ENCODE results near the gene MMP20. TPM values are rescaled to one million over a fixed set of nuclear protein-coding genes. Genes with fewer than 3 reads are reported as not detected.

Gene MMP20
- total and polyA plus RNA-seq, 2 donors (not counting 1 experiment from before 2014, with no cell fraction given) = not detected

GRCh38 chr11:102592634-102593581 is 32.2 kb downstream of the MMP20 start:
- no peaks in the 10 kb centered on the region for H3K27me3 ChIP-seq (replicated peaks in 1 of 4; ENCODE audit: control extremely low read depth in 1 of 4, control insufficient read depth in 3 of 4, insufficient read depth in 4 of 4, low read length in 3 of 4)
- Mint-ChIP-seq H3K4me3 (no peak overlapping the region), H3K27me3 (no peaks in the 10 kb centered on the region), H3K4me1 (peaks cover 35% of the 10 kb centered on the region), H3K27ac (no peak overlapping the region), H3K9me3 (ENCODE audit: insufficient read depth) (no peaks in the 10 kb centered on the region)
- POLR2A ChIA-PET = no interaction called here
- no peaks in the 10 kb centered on the region for H4K20me1 ChIP-seq (ENCODE audit: control insufficient read depth, insufficient read depth, low read length, poor library complexity, severe bottlenecking)
- intact Hi-C loops (cut with micrococcal nuclease) = loop anchor here (1.0 to 5.0 kb wide), 2 partner anchors 20 to 36 kb away; no protein-coding TSS in a partner anchor
- H3K9me3 ChIP-seq (ENCODE audit: control extremely low read depth in 1 of 3, control insufficient read depth in 2 of 3, insufficient read depth in 1 of 3, low read length in 2 of 3) = no peaks in the 10 kb centered on the region
- TF ChIP-seq EZH2 (IDR thresholded peaks at IDR 0.05; ENCODE audit: borderline replicate concordance, insufficient read depth, low read depth, low read length, poor library complexity, severe bottlenecking) (no peak), CTCF (IDR thresholded peaks at IDR 0.05) (peak; percentile 55)
- H3K4me3 ChIP-seq (ENCODE audit: control extremely low read depth in 1 of 5, extremely low read depth in 1 of 5, insufficient read depth in 1 of 5, low read depth in 2 of 5, low read length in 4 of 5) = no peak overlapping the region
- no peaks in the 10 kb centered on the region for H3K79me2 ChIP-seq (ENCODE audit: control insufficient read depth, insufficient read depth, low read length)
- CTCF ChIA-PET = interaction anchor here (1.0 to 1.5 kb wide), 3 partner anchors 18 to 226 kb away, joined by 3 to 4 read pairs (median 4); no protein-coding TSS in a partner anchor
- H3K4me1 ChIP-seq (ENCODE audit: control insufficient read depth in 2 of 2, insufficient read depth in 2 of 2, low read length in 2 of 2) = peaks cover 26 to 29% of the 10 kb centered on the region in 2 donors
- DNase-seq = no peak
- whole genome bisulfite sequencing (ENCODE audit: insufficient coverage) = 92% methylated on average over 2 of the region's 11 CpGs
- H3K36me3 ChIP-seq (replicated peaks in 1 of 2; ENCODE audit: control extremely low read depth in 1 of 2, control insufficient read depth in 1 of 2, extremely low read depth in 1 of 2, insufficient read depth in 2 of 2, low read length in 1 of 2) = no peaks in the 10 kb centered on the region
- no peak overlapping the region for H2AFZ ChIP-seq (ENCODE audit: insufficient read depth, low read depth, low read length, poor library complexity, severe bottlenecking)
- no peak overlapping the region for H3K9ac ChIP-seq (ENCODE audit: low read length)
- H3K27ac ChIP-seq (ENCODE audit: low read length in 2 of 2) = no peak overlapping the region
- no peak overlapping the region for H3K4me2 ChIP-seq (replicated peaks; ENCODE audit: low read depth, low read length, poor library complexity, severe bottlenecking)
- no peak for ATAC-seq (ENCODE audit: low read depth)

- H3K4me2 ChIP-seq (replicated peaks; ENCODE audit: low read depth, low read length, poor library complexity, severe bottlenecking) = no peak overlapping the region
- no CpG with 5 or more reads among the region's 1 CpG for WGBS (ENCODE audit: insufficient coverage)
- H3K9ac ChIP-seq (ENCODE audit: low read length) = no peak overlapping the region
- H3K27ac Mint-ChIP-seq = no peak overlapping the region
- H3K9me3 Mint-ChIP-seq (ENCODE audit: insufficient read depth) = no peaks in the 10 kb centered on the region
- intact Hi-C loops (cut with micrococcal nuclease) = loop anchor here (5.0 kb wide), 1 partner anchor 35 kb away; no protein-coding TSS in a partner anchor
- H4K20me1 ChIP-seq (ENCODE audit: control insufficient read depth, insufficient read depth, low read length, poor library complexity, severe bottlenecking) = no peaks in the 10 kb centered on the region
- H3K4me3 ChIP-seq (ENCODE audit: control extremely low read depth in 1 of 5, extremely low read depth in 1 of 5, insufficient read depth in 1 of 5, low read depth in 2 of 5, low read length in 4 of 5) = no peak overlapping the region
- H3K4me1 ChIP-seq (ENCODE audit: control insufficient read depth in 2 of 2, insufficient read depth in 2 of 2, low read length in 2 of 2) = peaks cover 26 to 29% of the 10 kb centered on the region in 2 donors
- no peaks in the 10 kb centered on the region for H3K27me3 Mint-ChIP-seq
- ChIA-PET POLR2A (no interaction called here), CTCF (interaction anchor here (1.0 to 1.5 kb wide), 5 partner anchors 19 to 226 kb away, joined by 3 to 4 read pairs (median 4); no protein-coding TSS in a partner anchor)
- no peak overlapping the region for H3K4me3 Mint-ChIP-seq
- no peaks in the 10 kb centered on the region for H3K79me2 ChIP-seq (ENCODE audit: control insufficient read depth, insufficient read depth, low read length)
- no peak overlapping the region for H2AFZ ChIP-seq (ENCODE audit: insufficient read depth, low read depth, low read length, poor library complexity, severe bottlenecking)
- no peaks in the 10 kb centered on the region for H3K27me3 ChIP-seq (replicated peaks in 1 of 4; ENCODE audit: control extremely low read depth in 1 of 4, control insufficient read depth in 3 of 4, insufficient read depth in 4 of 4, low read length in 3 of 4)
- no peak for DNase-seq
- no peaks in the 10 kb centered on the region for H3K36me3 ChIP-seq (replicated peaks in 1 of 2; ENCODE audit: control extremely low read depth in 1 of 2, control insufficient read depth in 1 of 2, extremely low read depth in 1 of 2, insufficient read depth in 2 of 2, low read length in 1 of 2)
- H3K4me1 Mint-ChIP-seq = peaks cover 35% of the 10 kb centered on the region
- no peaks in the 10 kb centered on the region for H3K9me3 ChIP-seq (ENCODE audit: control extremely low read depth in 1 of 3, control insufficient read depth in 2 of 3, insufficient read depth in 1 of 3, low read length in 2 of 3)
- no peak for ATAC-seq (ENCODE audit: low read depth)
- H3K27ac ChIP-seq (ENCODE audit: low read length in 2 of 2) = no peak overlapping the region
- TF ChIP-seq EZH2 (IDR thresholded peaks at IDR 0.05; ENCODE audit: borderline replicate concordance, insufficient read depth, low read depth, low read length, poor library complexity, severe bottlenecking) (no peak), CTCF (IDR thresholded peaks at IDR 0.05) (no peak)
Measured at GRCh38 chr11:102592131-102592530, 33.0 kb downstream of the MMP20 start.
